NCI-H774 (cell line): ENCODE measurements around the gene AKAP6.

Experiments
- DNase-seq: peaks from one replicate; lab custom pipeline; 2025; lab: John Stamatoyannopoulos, UW

The AKAP6 gene

GRCh38 chr14:32408018-32408417 lies 78.9 kb downstream of the AKAP6 start:
- DNase-seq, result no peak

- no peak for DNase-seq
Measured at GRCh38 chr14:32412103-32412502, 83.0 kb downstream of the AKAP6 start.

GRCh38 chr14:32412532-32412931 lies 83.4 kb downstream of the AKAP6 start:
- DNase-seq, result no peak

- no peak for DNase-seq
Measured at GRCh38 chr14:32413967-32414640, 85.0 kb downstream of the AKAP6 start.

- DNase-seq, result no peak
Measured at GRCh38 chr14:32414808-32415255, 85.7 kb downstream of the AKAP6 start.

GRCh38 chr14:32417956-32418552 lies 89.0 kb downstream of the AKAP6 start:
- DNase-seq, result no peak

GRCh38 chr14:32419429-32419828 lies 90.3 kb downstream of the AKAP6 start:
- no peak for DNase-seq

GRCh38 chr14:32421781-32422180 lies 92.7 kb downstream of the AKAP6 start:
- no peak for DNase-seq

- DNase-seq, result no peak
Measured at GRCh38 chr14:32422440-32422839, 93.3 kb downstream of the AKAP6 start.

- no peak for DNase-seq
Measured at GRCh38 chr14:32426028-32426427, 96.9 kb downstream of the AKAP6 start.

- no peak for DNase-seq
Measured at GRCh38 chr14:32426586-32427388, 97.7 kb downstream of the AKAP6 start.

GRCh38 chr14:32427726-32428528 lies 98.8 kb downstream of the AKAP6 start:
- peak; percentile 33 for DNase-seq

- DNase-seq, result no peak
Measured at GRCh38 chr14:32428875-32429274, 99.8 kb downstream of the AKAP6 start.

GRCh38 chr14:32430326-32430725 lies 101.2 kb downstream of the AKAP6 start:
- DNase-seq, result no peak

GRCh38 chr14:32432813-32433538 lies 103.9 kb downstream of the AKAP6 start:
- no peak for DNase-seq

- no peak for DNase-seq
Measured at GRCh38 chr14:32434180-32434579, 105.1 kb downstream of the AKAP6 start.

GRCh38 chr14:32434880-32435279 lies 105.8 kb downstream of the AKAP6 start:
- no peak for DNase-seq

GRCh38 chr14:32435411-32435810 lies 106.3 kb downstream of the AKAP6 start:
- DNase-seq, result no peak

GRCh38 chr14:32436993-32437392 lies 107.9 kb downstream of the AKAP6 start:
- DNase-seq, result no peak

- DNase-seq, result no peak
Measured at GRCh38 chr14:32438517-32438916, 109.4 kb downstream of the AKAP6 start.

GRCh38 chr14:32443890-32444661 lies 115.0 kb downstream of the AKAP6 start:
- no peak for DNase-seq
